ENCODE data around the gene SLFNL1. TPM values are rescaled to one million over a fixed set of nuclear protein-coding genes. Genes with fewer than 3 reads are reported as not detected.
A peak's percentile ranks its signal among the peaks of the same experiment; 100 is the strongest.

Gene SLFNL1
- polyA plus RNA-seq, 2 of the 4 experiments (the other 2 are of a cell fraction): 0.01 to 0.03 TPM

- ATAC-seq (peak in 1 of 2 experiments; percentile 2; a peak in 1 of 6 replicates), DNase-seq (ENCODE audit: low read depth in 1 of 2, low spot score in 1 of 2) (no peak), FAIRE-seq (no peak)
- 97% methylated on average over 3 of the region's 3 CpGs for whole genome bisulfite sequencing (ENCODE audit: missing lambda C conversion rate)
- Histone ChIP-seq H3K4me1 (no peaks in the 10 kb centered on the region), H3K4me3 (no peak overlapping the region), H3K4me2 (no peak overlapping the region), H3K27ac (no peak overlapping the region), H3K9me3 (no peaks in the 10 kb centered on the region)
- TF ChIP-seq JUN (IDR thresholded peaks at IDR 0.05): peak in 1 of 2 experiments; percentile 21; a peak in 1 of 5 replicates
- TF ChIP-seq CTCF (IDR thresholded peaks at IDR 0.05): no peak
- CTCF ChIA-PET: no interaction called here
- POLR2A ChIA-PET: no interaction called here
Observed at GRCh38 chr1:41033272-41033671, 11.7 kb upstream of the SLFNL1 start.

GRCh38 chr1:41032147-41032546, 10.6 kb upstream of the SLFNL1 start:
- no peaks in the 10 kb centered on the region for H3K9me3 ChIP-seq
- WGBS (ENCODE audit: missing lambda C conversion rate): 93% methylated on average over 2 of the region's 2 CpGs
- peak; percentile 89; the same call in 1 of the 2 replicates for TF ChIP-seq POLR2AphosphoS2 (conservative IDR thresholded peaks at IDR 0.05; ENCODE audit: low read length)
- TF ChIP-seq MYC (IDR thresholded peaks at IDR 0.05; ENCODE audit: borderline replicate concordance, low read length): no peak
- TF ChIP-seq MAZ (IDR thresholded peaks at IDR 0.05; ENCODE audit: borderline replicate concordance, low read depth, low read length): no peak
- ChIA-PET CTCF (no interaction called here), POLR2A (no interaction called here)
- H3K4me1 ChIP-seq: no peaks in the 10 kb centered on the region
- no peak overlapping the region for H3K4me2 ChIP-seq
- DNase-seq (ENCODE audit: low read depth in 1 of 2, low spot score in 1 of 2): no peak
- H3K4me3 ChIP-seq: no peak overlapping the region
- no peak overlapping the region for H3K27ac ChIP-seq
- ATAC-seq: no peak
- FAIRE-seq: no peak

GRCh38 chr1:41030872-41031616, 9.5 kb upstream of the SLFNL1 start:
- WGBS (ENCODE audit: missing lambda C conversion rate): 91% methylated on average over 8 of the region's 8 CpGs
- DNase-seq (ENCODE audit: low read depth in 1 of 2, low spot score in 1 of 2) (no peak), FAIRE-seq (no peak), ATAC-seq (no peak)
- Histone ChIP-seq H3K9me3 (no peaks in the 10 kb centered on the region), H3K4me1 (no peaks in the 10 kb centered on the region), H3K4me3 (no peak overlapping the region), H3K27ac (no peak overlapping the region), H3K4me2 (no peak overlapping the region)
- ChIA-PET CTCF (no interaction called here), POLR2A (no interaction called here)
- TF ChIP-seq POLR2AphosphoS2 (conservative IDR thresholded peaks at IDR 0.05; ENCODE audit: low read length) (peak; percentile 79; the same call in 1 of the 2 replicates), RAD21 (conservative IDR thresholded peaks at IDR 0.05 in 1 of 2, IDR thresholded peaks at IDR 0.05 in 1 of 2) (no peak)

GRCh38 chr1:41028034-41028642, 6.6 kb upstream of the SLFNL1 start:
- ChIA-PET POLR2A (no interaction called here), CTCF (no interaction called here)
- no peaks in the 10 kb centered on the region for H3K9me3 ChIP-seq
- FAIRE-seq (no peak), ATAC-seq (peak; percentile 0; a peak in 3 of 6 replicates), DNase-seq (ENCODE audit: low read depth in 1 of 2, low spot score in 1 of 2) (no peak)
- WGBS (ENCODE audit: missing lambda C conversion rate): 98% methylated on average over 5 of the region's 10 CpGs
- no peak overlapping the region for H3K4me2 ChIP-seq
- no peaks in the 10 kb centered on the region for H3K4me1 ChIP-seq
- H3K27ac ChIP-seq: peak overlapping the region in 1 of 2 experiments; percentile 36; a peak in 1 of 6 replicates
- H3K4me3 ChIP-seq: no peak overlapping the region
- no peak for TF ChIP-seq MAZ (IDR thresholded peaks at IDR 0.05; ENCODE audit: borderline replicate concordance, low read depth, low read length)
- TF ChIP-seq ZSCAN20 (CRISPR knock-in tag; IDR thresholded peaks at IDR 0.05): no peak
- TF ChIP-seq FOXS1 (CRISPR knock-in tag; IDR thresholded peaks at IDR 0.05): no peak
- TF ChIP-seq ZNF302 (CRISPR knock-in tag; IDR thresholded peaks at IDR 0.05): no peak
- TF ChIP-seq REST (IDR thresholded peaks at IDR 0.05): no peak
- no peak for TF ChIP-seq HEYL (CRISPR knock-in tag; IDR thresholded peaks at IDR 0.05)
- TF ChIP-seq ELK1 (IDR thresholded peaks at IDR 0.05; ENCODE audit: low read depth, low read length): no peak
- TF ChIP-seq TFCP2L1 (CRISPR knock-in tag; IDR thresholded peaks at IDR 0.05): no peak
- TF ChIP-seq EHF (CRISPR knock-in tag; IDR thresholded peaks at IDR 0.05): no peak
- TF ChIP-seq NPAS2 (CRISPR knock-in tag; IDR thresholded peaks at IDR 0.05; ENCODE audit: borderline replicate concordance): no peak
- TF ChIP-seq MYC (IDR thresholded peaks at IDR 0.05; ENCODE audit: borderline replicate concordance, low read length): no peak
- TF ChIP-seq CHD2 (IDR thresholded peaks at IDR 0.05; ENCODE audit: low read length, partially characterized antibody): peak; percentile 2
- peak; percentile 13 for TF ChIP-seq PBX3 (IDR thresholded peaks at IDR 0.05)
- TF ChIP-seq NR3C1 (IDR thresholded peaks at IDR 0.05): no peak
- no peak for TF ChIP-seq HOXA7 (CRISPR knock-in tag; IDR thresholded peaks at IDR 0.05)
- no peak for TF ChIP-seq NFE2L2 (conservative IDR thresholded peaks at IDR 0.05; ENCODE audit: low read length)
- TF ChIP-seq CBX8 (IDR thresholded peaks at IDR 0.05): no peak
